Stimulated activated CD8-positive, alpha-beta memory T cell treated with anti-CD3 and anti-CD28 coated beads, Interleukin-7, amount 100 ng/mL, for 48 hours (primary cell): ENCODE measurements around the gene CARMIL1.
"Not testable (repeated sequence)": the region's sequence is repeated elsewhere in the genome, so short reads cannot be mapped to it uniquely, and the experiment has no call there.

Experiments used
- DNase-seq, 2 donors: peaks; one replicate each; pipeline ENCODE4 v3.0.0-alpha.2; 2020; ENCODE audit warnings: low read depth in 1 of 2; ENCODE audit errors: extremely low read depth in 1 of 2

CARMIL1 gene

DNA sequence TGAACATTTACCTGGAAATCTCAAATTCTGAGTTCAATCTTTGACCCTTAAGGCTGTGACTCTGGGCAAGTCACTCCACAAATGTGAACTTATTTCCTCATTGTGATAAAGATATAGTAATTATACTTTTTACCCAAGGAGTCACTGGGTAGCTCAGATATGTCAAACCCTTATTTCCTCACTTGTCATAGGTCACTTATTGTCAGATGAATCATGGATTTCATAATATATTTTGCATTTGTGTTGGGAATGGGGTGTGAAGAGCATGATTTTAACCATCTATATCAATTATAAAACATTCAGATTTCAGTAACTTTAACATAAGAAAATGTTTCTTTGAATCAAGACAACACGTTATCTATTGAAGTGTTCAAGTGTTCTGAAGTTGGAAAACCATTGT, 3.7 kb upstream of the CARMIL1 start:
- DNase-seq: no peak

DNA sequence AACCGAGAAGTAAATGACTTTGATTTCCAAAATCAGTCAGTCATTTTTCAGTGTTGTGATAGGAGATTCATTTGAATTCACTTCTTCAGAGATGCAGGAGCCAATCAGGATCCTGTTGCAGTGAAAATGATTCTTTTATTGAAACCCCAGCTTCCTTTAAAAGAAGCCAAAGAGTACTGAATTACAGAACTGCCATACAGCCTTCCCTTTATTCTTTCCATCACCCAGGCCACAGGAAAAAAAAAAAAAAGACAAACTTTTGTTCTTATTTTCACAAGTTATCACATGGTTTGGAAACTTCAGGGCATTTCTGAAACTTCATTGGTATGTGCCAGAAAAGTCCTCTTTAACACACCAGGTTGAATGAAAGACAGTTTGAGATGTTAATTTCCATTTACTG, 1.8 kb upstream of the CARMIL1 start:
- DNase-seq: no peak

DNA sequence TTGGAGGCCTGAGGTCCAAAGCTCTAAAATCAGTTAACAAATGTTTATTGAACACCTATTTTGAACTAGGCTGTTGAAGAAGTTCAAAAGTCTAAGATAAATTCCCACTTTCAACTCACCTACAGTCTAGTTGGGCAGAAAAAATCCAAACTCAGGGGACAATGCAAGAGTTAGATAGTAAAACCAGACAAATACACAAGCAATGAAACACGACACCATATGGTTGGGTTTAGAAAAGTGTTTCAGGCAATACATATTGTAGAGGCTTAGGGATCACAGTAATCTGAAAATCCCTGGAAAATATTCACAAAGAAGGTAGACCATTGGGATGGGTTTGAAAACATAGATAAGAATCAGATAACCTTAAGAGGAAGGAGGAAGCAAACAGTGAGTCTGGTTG, 1.3 kb upstream of the CARMIL1 start:
- no peak for DNase-seq

DNA sequence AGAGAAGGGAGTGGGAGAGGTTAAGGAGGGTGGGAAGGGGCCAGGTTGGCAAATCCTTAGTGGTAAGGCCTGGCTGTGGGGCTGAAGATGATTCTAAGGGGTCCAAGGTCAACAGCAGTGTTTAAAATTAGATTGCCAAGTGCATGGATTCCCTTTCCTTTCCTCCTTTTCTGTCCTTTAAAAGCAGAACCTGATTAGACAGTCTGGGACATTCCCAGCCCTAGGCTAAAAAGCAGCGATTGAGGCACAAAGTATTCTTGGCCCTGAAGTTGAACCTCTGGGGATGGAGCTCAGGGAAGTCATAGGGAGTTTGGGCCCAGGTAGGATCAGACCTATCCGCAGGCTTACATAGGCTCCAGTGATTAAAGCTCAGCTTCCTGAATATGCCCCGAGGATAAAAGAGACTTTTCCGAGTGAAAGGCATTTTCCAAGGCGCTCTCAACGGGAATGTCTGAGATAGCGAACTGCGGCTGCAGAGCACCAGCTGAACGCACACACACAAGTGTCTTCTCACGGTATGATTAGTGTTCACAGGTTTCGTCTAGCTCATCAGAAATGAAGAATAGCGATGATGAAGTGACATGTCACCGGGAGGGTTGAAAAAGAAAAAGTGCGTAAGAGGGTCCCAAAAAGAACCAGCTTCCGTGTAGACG, 787 bp upstream of the CARMIL1 start:
- DNase-seq: no peak

DNA sequence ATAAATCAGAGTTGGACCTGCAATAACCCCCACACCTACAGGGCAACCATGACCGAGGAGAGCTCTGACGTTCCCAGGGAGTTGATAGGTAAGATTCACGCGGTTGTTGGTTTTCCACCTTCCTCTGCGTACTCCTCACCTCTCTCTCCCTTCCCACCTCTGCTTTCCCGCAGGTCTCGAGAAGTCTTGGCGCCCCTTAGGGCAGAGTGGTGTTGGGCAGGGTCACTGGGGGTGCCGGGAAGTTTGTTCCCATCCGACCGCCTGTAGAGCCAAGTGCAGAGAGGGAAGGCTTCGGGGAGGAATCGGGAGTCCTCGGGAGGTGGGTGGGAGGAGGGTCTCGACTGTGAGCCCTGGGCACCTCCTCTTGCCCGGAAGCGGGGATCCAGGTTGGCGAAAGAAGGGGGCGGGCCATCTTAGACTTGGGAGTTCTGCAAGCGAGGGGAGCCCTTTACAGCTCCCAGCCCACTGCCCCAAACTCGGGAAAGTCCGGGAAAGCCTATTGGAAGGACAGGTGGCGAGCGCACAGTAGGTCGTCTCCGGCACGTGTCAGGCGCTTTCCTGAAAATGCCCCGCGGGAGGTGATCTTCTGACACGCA, 672 bp downstream of the CARMIL1 start:
- no peak for DNase-seq

DNA sequence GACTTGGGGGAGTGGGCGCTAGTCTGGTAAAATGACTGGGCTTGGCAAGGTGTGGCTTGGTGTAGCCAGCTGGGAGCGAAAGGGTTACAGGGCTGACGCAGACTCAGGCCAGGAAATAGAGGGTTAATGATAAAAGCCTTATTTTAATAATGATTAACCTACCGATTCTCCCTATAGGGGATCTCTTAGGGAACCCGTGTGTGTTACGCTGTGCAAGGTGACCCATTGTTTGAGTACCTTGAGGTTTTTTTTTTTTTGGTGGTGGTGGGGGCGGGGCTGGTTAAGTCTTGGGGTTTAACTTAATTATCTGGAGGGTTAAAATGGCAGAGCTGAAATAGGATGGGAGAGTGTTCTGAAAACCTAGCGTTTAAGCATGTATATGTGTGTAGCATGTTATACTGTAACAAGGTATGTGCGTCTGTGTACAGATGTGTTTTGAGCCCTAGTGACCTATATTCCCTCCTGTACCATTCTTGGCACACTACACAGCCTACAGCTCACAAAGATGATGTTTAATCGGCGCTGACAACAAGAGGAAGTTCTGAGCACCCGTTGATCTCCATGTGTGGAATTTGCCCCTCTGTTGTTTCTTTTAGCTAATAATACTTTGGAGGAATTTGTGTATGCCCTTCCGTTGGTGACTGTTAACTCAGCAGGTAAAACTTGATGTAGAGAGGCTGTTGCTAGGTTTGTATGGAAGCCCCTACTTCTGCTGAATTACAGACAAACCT, 1.3 kb downstream of the CARMIL1 start:
- no peak for DNase-seq

DNA sequence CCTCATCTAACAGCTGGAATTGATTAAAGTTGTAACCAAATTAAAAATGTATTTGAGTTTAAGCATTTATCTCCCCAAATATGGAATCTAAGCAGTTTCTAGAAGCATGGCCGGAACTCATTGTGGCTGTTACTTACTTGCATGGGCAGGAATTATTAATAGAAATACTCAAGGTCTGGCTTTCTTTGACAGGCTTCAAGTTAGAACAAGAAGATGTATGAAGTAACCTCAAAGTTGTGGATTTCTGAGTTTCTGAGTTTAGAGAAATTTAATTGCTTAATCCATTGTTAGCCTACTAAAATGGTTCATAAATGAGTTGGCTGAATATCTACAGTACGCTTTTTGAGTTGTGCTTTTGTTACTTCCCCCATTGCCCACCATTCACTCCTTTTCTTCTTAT, 7.7 kb downstream of the CARMIL1 start:
- DNase-seq: no peak

DNA sequence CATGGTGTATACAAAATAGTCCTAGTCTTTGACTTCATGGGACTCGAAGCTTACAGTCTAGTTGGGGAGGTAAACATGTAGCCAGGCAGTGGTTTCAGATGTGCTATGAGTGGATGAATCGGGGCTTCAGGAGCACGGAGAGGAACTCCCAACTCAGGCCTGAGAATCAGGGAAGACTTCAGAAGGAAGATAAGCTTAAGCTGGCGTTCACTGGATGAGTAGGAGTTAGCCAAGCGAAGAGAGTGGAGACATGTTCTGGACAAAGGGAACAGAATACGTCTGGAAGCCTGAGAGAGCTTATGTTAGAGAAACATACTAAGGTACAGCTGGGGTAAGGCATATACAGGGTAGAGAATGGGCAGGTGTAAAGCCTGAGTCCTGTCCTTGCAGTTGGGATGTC, 8.8 kb downstream of the CARMIL1 start:
- no peak for DNase-seq

DNA sequence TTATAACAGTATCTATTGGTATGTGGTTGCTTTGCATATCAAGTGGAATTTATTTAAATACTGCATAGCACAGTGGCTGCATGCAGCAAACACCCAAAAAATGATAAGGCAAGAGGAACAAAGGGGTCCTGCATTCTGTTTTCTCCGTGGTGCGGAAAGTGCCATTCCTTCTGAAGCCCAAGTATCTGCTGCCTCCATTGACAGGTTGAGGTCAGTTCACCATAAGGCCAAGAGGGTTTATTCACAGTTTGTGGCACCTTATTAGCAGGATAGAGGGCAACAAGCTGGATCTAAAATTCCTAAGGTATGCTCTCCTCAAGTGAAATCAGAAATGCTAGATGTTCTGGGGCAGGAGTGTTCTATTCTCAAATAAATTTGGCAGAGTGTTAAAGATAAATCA, 9.3 kb downstream of the CARMIL1 start:
- DNase-seq: no peak

DNA sequence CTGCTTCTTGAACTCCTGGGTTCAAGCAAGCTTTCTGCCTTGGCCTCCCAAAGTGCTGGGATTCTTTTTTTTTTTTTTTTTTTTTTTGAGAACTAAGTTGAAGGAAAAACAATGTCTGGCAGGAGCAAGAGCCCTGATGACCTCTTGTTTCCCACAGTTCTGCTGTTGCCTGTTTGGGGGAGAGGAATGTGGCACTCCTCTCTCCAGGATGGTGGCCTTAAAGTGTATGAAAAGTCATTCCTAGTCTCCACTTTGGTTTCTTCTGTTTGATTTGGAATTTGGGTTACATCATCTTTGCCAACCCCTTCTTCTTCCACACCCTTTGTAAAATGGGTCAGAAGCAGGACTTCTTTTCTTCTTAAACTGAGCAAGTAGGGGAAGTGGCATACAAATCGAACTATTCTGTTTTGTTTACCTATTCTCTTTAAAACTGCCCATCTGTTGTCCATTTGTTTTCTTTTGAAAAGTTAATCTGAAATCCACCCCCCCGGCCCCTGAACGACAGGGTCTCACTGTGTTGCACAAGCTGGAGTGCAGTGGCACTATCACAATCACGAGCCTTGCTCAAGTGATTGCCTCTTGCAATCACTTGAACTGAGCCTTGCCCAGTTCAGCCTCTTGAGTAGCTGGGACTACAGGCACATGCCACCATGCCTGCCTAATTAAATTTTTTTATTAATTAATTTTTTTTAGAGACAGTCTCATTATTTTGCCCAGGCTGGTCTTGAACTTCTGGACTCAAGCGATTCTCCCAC, 11.3 kb downstream of the CARMIL1 start:
- DNase-seq: no peak

DNA sequence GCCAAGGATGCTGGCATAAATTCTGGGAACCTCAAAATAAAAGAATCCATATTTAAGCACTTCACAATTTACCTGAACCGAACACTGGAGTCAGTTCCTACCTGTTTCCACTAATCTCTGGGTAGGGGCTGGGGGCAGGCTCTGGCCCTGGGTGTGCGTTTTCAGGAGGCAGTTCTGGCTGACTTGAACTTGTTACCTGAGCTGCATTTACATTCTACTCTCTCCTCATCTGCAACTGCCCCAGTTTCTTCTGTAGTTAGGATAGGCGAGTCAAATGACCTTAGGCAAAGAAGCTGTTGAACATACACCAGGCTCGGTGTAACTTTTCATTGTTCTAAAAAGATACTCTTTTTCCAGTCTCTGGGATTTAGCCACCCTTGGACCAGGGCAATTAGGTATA, 13.2 kb downstream of the CARMIL1 start:
- DNase-seq: no peak

DNA sequence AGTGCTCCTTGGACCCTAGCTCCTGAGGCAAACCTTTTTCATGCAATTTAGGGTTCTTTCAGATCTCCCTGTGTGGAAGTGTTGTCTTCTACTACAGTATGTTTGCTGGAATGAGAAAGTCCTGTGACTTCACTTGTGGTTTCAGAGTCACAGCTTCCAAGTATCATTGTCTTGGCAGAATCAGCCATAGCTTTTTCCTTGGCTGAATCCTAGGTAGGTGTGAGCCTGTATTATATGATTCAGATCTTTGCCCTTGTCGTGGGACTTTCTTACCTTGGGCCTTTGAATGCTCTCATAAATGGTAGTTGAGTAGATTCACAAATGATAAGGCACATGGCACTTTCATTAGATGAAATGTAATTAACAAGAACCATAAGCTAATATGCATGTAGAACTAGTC, 16.5 kb downstream of the CARMIL1 start:
- no peak for DNase-seq

DNA sequence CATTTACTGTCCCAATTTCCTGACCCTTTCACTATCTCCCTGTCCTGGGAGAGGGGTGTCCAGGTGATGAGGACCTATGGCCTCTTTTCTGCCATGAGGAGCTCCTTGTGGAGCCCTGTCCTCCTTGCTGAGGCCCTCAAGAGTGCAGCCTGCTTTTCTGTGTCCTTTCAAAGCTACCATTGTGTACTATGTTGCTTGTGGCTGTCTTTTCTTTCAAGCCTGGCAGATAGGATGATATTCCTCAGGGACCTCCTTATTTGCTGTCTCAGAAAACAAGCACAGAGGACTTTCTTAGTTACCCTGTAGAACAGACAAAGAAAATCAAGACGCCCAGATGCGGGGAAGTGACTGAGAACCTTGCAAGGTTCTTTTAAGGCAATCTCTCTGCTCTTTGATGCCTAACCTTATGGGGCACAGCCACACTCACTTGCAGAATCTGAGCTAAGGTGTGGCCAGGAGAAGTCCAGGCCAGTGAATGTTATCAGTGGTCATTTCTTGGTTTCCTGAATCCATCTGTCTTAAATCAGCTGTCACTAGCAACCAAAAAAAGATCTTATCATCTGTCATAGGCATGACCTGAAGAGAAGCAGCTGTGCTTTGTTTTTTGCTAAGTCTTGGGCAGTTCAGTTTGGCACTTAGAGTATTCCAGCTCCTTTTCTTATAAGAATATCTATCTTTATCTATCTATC, 17.2 kb downstream of the CARMIL1 start:
- no peak for DNase-seq

DNA sequence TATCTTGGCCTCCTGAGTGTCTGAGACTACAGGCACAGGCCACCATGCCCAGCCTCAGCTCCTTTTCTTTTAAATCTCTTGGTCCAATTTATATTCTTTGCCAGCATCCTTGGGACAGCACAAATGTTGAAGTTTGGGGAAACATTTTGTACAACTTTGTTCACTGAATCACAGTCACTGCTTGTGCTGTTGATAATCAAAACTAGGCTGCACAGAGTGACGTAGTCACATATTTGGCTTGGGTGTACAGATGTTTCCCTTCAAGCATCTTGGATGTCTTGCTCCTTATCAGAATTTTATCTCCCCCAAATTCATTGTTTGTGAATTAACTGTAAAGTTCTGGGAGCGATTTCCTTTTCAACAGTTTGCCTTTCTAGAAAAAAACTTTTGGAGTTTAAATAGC, 17.9 kb downstream of the CARMIL1 start:
- no peak for DNase-seq

DNA sequence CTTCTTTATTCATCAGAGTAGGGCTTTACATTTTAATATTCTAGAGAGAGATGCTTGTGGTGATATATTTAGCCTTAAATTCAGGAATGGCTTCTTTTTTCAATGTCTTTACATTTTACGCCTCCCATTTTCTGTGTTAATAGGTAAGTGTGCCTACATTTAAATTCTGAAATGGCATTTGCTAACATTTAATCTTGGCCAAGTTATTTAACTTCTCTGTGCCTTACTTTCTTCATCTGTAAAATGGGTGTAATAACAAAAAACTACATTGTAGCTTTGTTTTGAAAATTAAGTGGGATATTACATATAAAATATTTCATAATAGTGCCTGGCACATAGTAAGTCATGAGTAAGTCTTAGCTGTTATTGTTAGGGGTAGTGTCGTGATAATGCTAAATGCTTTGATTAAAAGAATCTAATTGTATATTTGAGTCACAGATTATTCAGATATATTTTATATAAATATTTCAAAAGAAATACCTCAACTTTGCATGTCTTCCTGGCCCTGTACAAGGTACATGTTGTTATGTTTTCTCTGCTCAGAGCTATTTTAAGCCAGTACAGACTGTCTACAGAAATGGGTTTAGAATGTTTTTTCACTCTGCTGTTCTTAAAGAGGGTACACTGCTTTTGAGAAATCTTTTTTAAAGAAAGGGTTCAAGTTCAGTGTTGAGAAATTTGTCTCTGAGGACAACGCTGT, 18.8 kb downstream of the CARMIL1 start:
- no peak for DNase-seq

DNA sequence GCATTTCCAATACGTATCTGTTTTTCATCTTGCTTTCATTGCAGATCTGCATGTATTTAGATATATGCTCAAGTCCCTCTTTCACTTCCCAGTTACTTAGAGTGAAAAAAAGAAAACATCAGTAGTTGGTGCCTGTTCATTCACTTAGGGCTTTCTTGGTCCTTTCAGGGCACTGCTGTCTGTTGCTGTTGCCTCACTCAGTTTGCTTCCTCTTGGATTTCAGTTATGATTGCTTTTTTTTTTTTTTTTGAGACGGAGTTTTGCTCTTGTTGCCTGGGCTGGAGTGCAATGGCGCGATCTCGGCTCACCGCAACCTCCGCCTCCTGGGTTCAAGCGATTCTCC, 19.3 kb downstream of the CARMIL1 start:
- DNase-seq: not testable (repeated sequence)

DNA sequence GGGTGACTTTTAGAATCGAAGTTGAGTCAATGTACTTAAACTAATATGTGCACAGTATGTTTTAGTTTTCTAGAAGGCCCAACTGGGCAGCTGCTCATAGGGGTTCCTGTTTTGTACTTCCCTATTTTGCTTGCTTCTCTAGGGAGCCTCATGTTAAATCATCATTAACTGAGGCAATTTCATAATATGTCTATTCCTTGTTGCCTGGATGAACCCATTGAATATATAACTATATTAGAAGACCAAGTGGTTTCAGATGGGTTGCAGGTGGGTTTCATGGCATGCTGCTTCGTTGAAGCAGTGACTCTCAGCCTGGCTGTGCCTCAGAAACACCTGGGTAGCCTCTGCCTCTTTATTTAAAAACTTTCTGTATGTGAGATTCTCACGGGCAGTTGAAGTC, 22.2 kb downstream of the CARMIL1 start:
- DNase-seq: no peak

DNA sequence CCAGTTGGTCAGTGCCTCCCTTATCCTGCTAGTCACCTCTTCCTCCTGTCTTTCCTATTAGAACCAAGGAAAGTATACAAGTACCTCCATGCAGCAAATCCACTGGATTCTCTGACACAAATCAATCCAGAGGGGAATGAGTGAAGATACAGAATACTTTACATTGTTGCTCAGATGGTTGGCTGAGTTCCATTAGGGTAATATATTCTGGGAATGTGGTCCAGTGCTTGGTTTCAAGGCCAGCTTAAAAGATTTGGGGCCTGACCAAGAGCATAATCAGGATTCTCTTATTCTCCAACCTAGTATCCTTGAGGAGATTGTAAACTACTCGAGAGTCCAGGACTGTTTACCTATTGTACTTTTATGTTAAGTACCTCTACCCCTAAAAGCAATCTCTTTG, 23.0 kb downstream of the CARMIL1 start:
- DNase-seq: no peak

DNA sequence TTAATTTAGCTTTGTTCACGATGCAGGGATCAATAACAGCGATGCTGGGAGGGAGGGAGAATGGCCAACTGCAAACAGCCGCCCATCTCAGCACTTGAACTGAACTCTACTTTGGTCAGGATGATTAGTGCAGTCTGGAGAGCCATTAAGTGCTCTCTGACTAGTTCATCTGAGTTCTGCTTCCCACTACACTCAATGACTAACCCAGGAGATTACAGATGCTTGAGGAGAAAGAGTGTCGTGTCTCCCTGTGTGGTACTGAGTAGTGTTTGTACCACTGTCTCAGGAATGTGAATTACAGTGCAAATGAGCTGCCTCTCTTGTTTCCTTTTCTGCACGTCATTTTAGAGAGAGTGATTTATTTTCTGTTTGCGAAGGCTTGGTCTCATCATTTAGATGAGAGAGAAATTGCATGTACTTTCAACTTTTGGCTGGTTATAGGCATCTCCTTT, 23.5 kb downstream of the CARMIL1 start:
- DNase-seq: no peak

DNA sequence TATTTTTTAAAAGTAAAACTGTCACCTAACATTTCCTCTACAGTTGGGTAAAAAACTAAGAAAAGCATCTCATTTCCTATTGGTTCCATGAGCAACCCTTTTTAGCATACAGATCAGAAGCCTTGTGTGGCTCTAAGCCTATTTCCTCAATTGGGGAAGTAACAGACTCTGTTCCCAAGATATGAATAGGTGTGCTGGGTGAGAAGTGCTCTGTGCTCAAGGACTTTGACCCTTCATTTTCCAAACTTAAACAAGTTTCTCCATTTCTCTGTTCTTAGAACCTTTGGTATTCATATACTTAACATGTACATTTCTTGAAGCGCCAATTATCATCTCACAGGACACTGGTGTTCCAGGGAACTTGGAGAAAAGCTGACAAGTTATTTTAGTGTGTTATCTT, 24.1 kb downstream of the CARMIL1 start:
- DNase-seq: no peak

DNA sequence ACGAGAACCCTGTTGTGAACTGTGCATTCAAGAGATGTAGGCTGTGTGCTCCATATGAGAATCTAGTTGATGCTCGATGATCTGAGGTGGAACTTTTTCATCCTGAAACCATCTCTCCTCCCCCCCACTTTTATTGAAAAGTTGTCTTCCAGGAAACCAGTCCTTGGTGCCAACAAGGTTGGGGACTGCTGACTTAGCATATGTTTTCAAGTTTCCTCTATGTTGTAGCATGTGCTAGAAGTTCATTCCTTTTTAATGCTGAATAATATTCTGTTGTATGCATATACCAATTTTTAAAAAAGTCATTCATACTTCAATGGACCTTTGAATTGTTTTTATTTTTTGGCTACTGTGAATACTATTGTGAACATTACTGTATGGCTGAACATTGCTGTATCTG, 27.2 kb downstream of the CARMIL1 start:
- DNase-seq: no peak
